22Rv1 (cell line): ENCODE data around the gene SYNPR.

ENCODE experiments used
- ZFX ChIP-seq: fragments of 450-650 bp; IDR thresholded peaks from 2 replicates; pipeline ENCODE4 v1.6.1; 2017; ENCODE audit warnings: antibody characterized with exemption, borderline replicate concordance
- TF ChIP-seq, protein P1 (sequence below): fragments of 450-650 bp; IDR thresholded peaks from 2 replicates; pipeline ENCODE4 v1.5.1; 2017; ENCODE audit warnings: mild to moderate bottlenecking

DNA sequence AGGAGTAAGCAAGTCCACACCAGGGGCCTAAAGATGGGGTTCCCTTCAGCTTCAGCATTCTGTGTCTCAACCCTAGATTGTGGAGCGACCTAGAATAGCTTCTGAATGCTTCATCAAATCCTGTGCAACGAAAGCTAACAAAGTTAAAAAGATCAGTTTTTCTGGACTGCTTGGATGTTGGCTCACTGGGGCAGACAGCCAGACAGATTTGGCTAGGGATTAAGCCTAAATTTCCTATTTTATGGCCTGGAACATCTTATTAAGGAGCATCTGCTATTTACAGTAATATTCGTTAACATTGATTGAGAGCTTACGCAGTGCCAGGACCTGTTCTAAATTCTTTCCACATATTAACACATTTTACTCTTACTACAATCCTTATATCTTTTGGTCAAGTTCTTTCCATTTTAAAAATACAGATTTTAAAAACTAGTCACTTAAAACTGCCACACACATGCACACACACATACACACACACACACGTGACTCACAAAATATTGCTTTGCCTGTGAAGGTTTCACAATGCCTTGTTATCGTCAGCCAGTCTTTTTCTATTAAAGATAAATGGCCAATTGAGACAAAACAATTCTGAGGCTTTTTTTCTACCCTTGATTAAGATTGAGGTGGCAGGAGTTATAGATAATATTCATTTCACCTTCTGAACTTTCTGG lies 201.0 kb downstream of the SYNPR start:
- TF ChIP-seq, protein P1, sequence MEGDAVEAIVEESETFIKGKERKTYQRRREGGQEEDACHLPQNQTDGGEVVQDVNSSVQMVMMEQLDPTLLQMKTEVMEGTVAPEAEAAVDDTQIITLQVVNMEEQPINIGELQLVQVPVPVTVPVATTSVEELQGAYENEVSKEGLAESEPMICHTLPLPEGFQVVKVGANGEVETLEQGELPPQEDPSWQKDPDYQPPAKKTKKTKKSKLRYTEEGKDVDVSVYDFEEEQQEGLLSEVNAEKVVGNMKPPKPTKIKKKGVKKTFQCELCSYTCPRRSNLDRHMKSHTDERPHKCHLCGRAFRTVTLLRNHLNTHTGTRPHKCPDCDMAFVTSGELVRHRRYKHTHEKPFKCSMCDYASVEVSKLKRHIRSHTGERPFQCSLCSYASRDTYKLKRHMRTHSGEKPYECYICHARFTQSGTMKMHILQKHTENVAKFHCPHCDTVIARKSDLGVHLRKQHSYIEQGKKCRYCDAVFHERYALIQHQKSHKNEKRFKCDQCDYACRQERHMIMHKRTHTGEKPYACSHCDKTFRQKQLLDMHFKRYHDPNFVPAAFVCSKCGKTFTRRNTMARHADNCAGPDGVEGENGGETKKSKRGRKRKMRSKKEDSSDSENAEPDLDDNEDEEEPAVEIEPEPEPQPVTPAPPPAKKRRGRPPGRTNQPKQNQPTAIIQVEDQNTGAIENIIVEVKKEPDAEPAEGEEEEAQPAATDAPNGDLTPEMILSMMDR = no peak
- TF ChIP-seq ZFX = no peak
